Gastrocnemius medialis (tissue), 4 donors: ENCODE results near the gene WNT3. TPM values are rescaled to one million over a fixed set of nuclear protein-coding genes. Genes with fewer than 3 reads are reported as not detected.

Experiments used
- ATAC-seq, 2 donors: fragments of 150-250 bp; one replicate each; pipeline ENCODE4 v1.9.1; 2016
- DNase-seq, 2 donors: peaks; one replicate each; pipeline ENCODE4 v3.0.0-alpha.2; 2019
- H3K27ac ChIP-seq, 4 donors: fragments of 200-600 bp; sonication (generic); 1 replicate in 1 of 4; 2 replicates in 3 of 4; pipeline ENCODE4 v1.5.1; 2016 to 2018; ENCODE audit warnings: mild to moderate bottlenecking in 2 of 4, moderate library complexity in 1 of 4
- H3K27me3 ChIP-seq, 3 donors: fragments of 200-600 bp; sonication (generic) in 2 of 3; 1 replicate in 1 of 3; 2 replicates in 2 of 3; pipeline versions ENCODE4 v1.5.1 to v1.6.0; 2016 to 2019; ENCODE audit warnings: mild to moderate bottlenecking in 1 of 3, moderate library complexity in 1 of 3
- H3K36me3 ChIP-seq, 2 donors: fragments of 200-600 bp; sonication (generic) in 1 of 2; one replicate each; pipeline ENCODE4 v1.5.1; 2017 to 2018
- H3K4me1 ChIP-seq, 2 donors: fragments of 200-600 bp; sonication (generic) in 1 of 2; one replicate each; pipeline ENCODE4 v1.5.1; 2016 to 2017; ENCODE audit warnings: mild to moderate bottlenecking in 2 of 2
- H3K4me3 ChIP-seq, 4 donors: fragments of 200-600 bp; sonication (generic) in 3 of 4; 1 replicate in 1 of 4; 2 replicates in 3 of 4; pipeline ENCODE4 v1.5.1; 2016 to 2019; ENCODE audit warnings: mild to moderate bottlenecking in 2 of 4
- H3K9me3 ChIP-seq, 3 donors: fragments of 200-600 bp; sonication (generic) in 2 of 3; 1 replicate in 1 of 3; 2 replicates in 2 of 3; pipeline ENCODE4 v1.5.1; 2016 to 2019
- POLR2A ChIP-seq, 2 donors: fragments of 450-650 bp; IDR thresholded peaks; one replicate each; pipeline ENCODE4 v1.6.1; 2017; ENCODE audit warnings: antibody characterized with exemption in 2 of 2, mild to moderate bottlenecking in 2 of 2, moderate library complexity in 2 of 2
- in situ Hi-C, 4 donors: fragments of 200-750 bp; cut with MboI; loops; one replicate each; pipeline versions ENCODE4 v1.15.0 to v1.8.0; 2017; ENCODE audit warnings: low sequenced_read_pairs in 4 of 4
- intact Hi-C: fragments of 100-400 bp; cut with DNase I; formaldehyde crosslinking; loops from one replicate; pipeline ENCODE4 v1.15.1; 2023; ENCODE audit warnings: low total_unique reads
- total RNA-seq, 4 donors: library from RNA; depleted of rRNA; stranded (reverse); fragments of >200 nt; gene quantifications; one replicate each; pipeline versions ENCODE4 v1.1.0 to v1.2.3, GENCODE V29; 2016
- TF ChIP-seq, protein P1 (sequence below), 5 experiments: fragments of 450-650 bp in 3 of 5; fragments of 200-600 bp in 2 of 5; sonication (generic) in 2 of 5; IDR thresholded peaks in 4 of 5; conservative IDR thresholded peaks in 1 of 5; 1 replicate in 4 of 5; 2 replicates in 1 of 5; pipeline ENCODE4 v1.5.1; 2016 to 2019; ENCODE audit warnings: antibody characterized with exemption in 5 of 5, mild to moderate bottlenecking in 3 of 5, moderate library complexity in 3 of 5

The WNT3 gene
- total RNA-seq, 4 donors from 2014 or later, result 0.19 TPM; not detected in 3

DNA sequence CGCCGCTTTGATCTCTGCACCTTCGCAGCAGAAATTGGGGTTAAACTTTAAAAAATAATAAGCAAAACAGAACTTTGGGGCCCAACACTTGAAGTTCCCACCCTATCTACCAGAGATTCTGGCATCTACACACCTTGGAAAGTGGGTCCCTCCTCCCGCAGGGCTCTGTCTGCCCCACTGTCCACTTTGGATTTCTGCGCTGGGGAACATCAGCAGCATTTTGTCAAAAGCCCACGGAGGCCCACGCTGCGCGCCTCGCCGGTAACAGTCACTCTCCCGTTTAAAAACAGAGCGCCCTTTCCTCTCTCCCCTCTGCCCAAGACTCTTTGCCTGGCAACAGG is 32.2 kb upstream of the WNT3 start:
- Histone ChIP-seq H3K27ac (no peak overlapping the region), H3K36me3 (no peaks in the 10 kb centered on the region), H3K27me3 (peaks cover 32 to 43% (median 40%) of the 10 kb centered on the region in 3 donors), H3K4me3 (no peak overlapping the region), H3K9me3 (no peaks in the 10 kb centered on the region), H3K4me1 (peaks cover 4 to 7% of the 10 kb centered on the region in 2 donors)
- ATAC-seq (no peak), DNase-seq (no peak)
- intact Hi-C loops (no loop called here), in situ Hi-C loops (no loop called here)
- no peak for TF ChIP-seq POLR2A (IDR thresholded peaks at IDR 0.05)
- TF ChIP-seq, protein P1, sequence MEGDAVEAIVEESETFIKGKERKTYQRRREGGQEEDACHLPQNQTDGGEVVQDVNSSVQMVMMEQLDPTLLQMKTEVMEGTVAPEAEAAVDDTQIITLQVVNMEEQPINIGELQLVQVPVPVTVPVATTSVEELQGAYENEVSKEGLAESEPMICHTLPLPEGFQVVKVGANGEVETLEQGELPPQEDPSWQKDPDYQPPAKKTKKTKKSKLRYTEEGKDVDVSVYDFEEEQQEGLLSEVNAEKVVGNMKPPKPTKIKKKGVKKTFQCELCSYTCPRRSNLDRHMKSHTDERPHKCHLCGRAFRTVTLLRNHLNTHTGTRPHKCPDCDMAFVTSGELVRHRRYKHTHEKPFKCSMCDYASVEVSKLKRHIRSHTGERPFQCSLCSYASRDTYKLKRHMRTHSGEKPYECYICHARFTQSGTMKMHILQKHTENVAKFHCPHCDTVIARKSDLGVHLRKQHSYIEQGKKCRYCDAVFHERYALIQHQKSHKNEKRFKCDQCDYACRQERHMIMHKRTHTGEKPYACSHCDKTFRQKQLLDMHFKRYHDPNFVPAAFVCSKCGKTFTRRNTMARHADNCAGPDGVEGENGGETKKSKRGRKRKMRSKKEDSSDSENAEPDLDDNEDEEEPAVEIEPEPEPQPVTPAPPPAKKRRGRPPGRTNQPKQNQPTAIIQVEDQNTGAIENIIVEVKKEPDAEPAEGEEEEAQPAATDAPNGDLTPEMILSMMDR (IDR thresholded peaks at IDR 0.05 in 4 of 5, conservative IDR thresholded peaks at IDR 0.05 in 1 of 5), result no peak

- Histone ChIP-seq H3K36me3 (no peaks in the 10 kb centered on the region), H3K9me3 (no peaks in the 10 kb centered on the region), H3K27ac (no peak overlapping the region), H3K27me3 (peaks cover 27 to 42% (median 41%) of the 10 kb centered on the region in 3 donors), H3K4me3 (no peak overlapping the region), H3K4me1 (peaks cover 4 to 7% of the 10 kb centered on the region in 2 donors)
- ATAC-seq (no peak), DNase-seq (no peak)
- intact Hi-C loops (no loop called here), in situ Hi-C loops (loop anchor here in 2 of 4 donors (25.0 kb wide), 1 partner anchor 164 kb away; no protein-coding TSS in a partner anchor)
- no peak for TF ChIP-seq POLR2A (IDR thresholded peaks at IDR 0.05)
- TF ChIP-seq, protein P1 (IDR thresholded peaks at IDR 0.05 in 4 of 5, conservative IDR thresholded peaks at IDR 0.05 in 1 of 5), result no peak
Measured at GRCh38 chr17:46848534-46848933, 30.0 kb upstream of the WNT3 start.

DNA sequence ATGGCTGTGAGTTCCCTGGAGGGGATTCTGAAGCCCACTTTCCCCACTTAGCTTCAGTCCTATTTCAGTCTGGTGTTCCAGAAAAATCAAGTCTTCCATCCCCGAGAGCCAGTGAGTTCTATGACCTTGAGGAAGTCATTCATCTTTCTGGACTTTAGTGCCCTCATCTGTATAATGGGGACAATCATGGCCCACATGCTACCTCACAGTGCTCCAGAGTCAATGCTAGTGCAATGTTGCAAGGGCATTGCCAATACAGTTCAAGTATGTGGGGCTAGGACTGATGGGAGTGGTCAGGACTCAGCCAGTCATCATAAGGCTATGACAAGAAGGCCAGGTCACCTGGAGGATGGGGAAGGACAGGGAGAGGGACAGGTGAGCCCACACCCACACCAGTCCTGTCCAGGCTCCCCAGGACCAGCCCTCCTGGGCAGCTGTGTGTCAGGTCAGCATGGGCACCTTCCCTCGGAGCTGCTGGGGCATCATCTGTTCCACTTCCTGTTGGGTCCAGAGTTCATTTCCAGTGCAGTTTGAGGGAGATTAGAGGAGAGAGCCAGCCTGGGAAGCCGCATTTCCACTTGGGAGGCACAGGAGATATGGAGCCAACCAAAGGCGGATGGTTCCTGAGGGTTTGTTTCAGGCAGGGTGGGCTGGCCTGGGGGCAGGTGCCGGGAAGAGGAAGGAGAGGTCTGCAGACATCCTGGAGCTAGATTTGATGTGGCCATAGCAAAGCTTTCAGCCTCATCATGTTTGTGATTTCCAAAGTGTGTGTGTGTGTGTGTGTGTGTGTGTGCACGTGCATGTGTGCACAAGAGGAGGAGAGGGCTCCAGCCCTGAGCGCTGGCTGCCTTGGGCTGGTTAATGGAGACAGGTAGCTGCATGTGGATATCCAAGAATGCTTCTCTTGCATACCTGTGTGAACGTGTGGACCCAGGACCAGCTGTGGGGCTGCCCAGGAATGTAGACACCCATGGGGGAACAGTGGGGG is 29.0 kb upstream of the WNT3 start:
- intact Hi-C loops (loop anchor here (2.0 kb wide), 1 partner anchor 93 kb away; no protein-coding TSS in a partner anchor), in situ Hi-C loops (loop anchor here in 2 of 4 donors (25.0 kb wide), 1 partner anchor 165 kb away; no protein-coding TSS in a partner anchor)
- TF ChIP-seq POLR2A (IDR thresholded peaks at IDR 0.05), result no peak
- TF ChIP-seq, protein P1 (IDR thresholded peaks at IDR 0.05 in 4 of 5, conservative IDR thresholded peaks at IDR 0.05 in 1 of 5), result no peak
- Histone ChIP-seq H3K36me3 (no peaks in the 10 kb centered on the region), H3K9me3 (no peaks in the 10 kb centered on the region), H3K27ac (no peak overlapping the region), H3K27me3 (peaks cover 23 to 43% (median 43%) of the 10 kb centered on the region in 3 donors), H3K4me3 (no peak overlapping the region), H3K4me1 (peaks cover 4 to 7% of the 10 kb centered on the region in 2 donors)
- no peak for DNase-seq
- ATAC-seq, result no peak

DNA sequence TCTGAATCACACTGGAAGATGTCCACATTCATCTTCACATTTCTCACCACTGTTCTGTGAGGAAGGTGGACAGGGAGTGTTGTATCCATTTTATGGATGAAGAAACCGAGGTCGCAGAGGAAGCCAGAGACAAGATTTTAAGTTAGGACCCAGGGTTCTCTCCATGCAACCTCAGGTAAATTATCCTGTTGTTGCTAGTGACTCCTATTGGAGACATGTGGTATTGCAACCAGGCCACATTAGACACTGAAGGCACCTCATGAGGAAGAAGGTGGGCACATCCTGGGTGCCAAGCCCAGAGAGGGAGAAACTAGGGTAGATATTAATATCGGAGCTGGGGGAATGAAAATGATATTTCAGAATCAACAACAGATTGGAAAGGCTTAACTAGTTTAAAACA is 24.3 kb upstream of the WNT3 start:
- no peaks in the 10 kb centered on the region for H3K9me3 ChIP-seq
- intact Hi-C loops, result no loop called here
- H3K27me3 ChIP-seq, result peaks cover 19 to 34% (median 30%) of the 10 kb centered on the region in 3 donors
- H3K4me1 ChIP-seq, result no peaks in the 10 kb centered on the region
- TF ChIP-seq, protein P1 (IDR thresholded peaks at IDR 0.05 in 4 of 5, conservative IDR thresholded peaks at IDR 0.05 in 1 of 5), result no peak
- TF ChIP-seq POLR2A (IDR thresholded peaks at IDR 0.05), result no peak
- no peak overlapping the region for H3K4me3 ChIP-seq
- ATAC-seq (no peak), DNase-seq (no peak)
- no peaks in the 10 kb centered on the region for H3K36me3 ChIP-seq
- H3K27ac ChIP-seq, result no peak overlapping the region
- in situ Hi-C loops, result loop anchor here in 2 of 4 donors (25.0 kb wide), 1 partner anchor 169 kb away; no protein-coding TSS in a partner anchor
